DMS114 treated with DMSO at 0.1 percent for 48 hours (cell line): ENCODE data around the gene DPP10.
"Not testable (repeated sequence)": the region's sequence is repeated elsewhere in the genome, so short reads cannot be mapped to it uniquely, and the experiment has no call there.

Source experiments
- DNase-seq: peaks from one replicate; lab custom pipeline; 2025; ENCODE audit not compliant: unreplicated experiment; lab: John Stamatoyannopoulos, UW

DPP10 gene

GRCh38 chr2:115389898-115390565 lies 947.6 kb downstream of the DPP10 start:
- no peak for DNase-seq

GRCh38 chr2:115396579-115396978 lies 954.1 kb downstream of the DPP10 start:
- no peak for DNase-seq

- no peak for DNase-seq
These were observed 958.5 kb downstream of the DPP10 start for GRCh38 chr2:115400940-115401339.

GRCh38 chr2:115412501-115412900 lies 970.1 kb downstream of the DPP10 start:
- DNase-seq = no peak

- DNase-seq = no peak
These were observed 971.4 kb downstream of the DPP10 start for GRCh38 chr2:115413791-115414190.

- DNase-seq = no peak
These were observed 972.0 kb downstream of the DPP10 start for GRCh38 chr2:115414466-115414865.

- DNase-seq = no peak
These were observed 979.7 kb downstream of the DPP10 start for GRCh38 chr2:115422004-115422634.

GRCh38 chr2:115427436-115427835 lies 985.0 kb downstream of the DPP10 start:
- no peak for DNase-seq

GRCh38 chr2:115440746-115441145 lies 998.3 kb downstream of the DPP10 start:
- DNase-seq = not testable (repeated sequence)

- DNase-seq = no peak
These were observed 1001.2 kb downstream of the DPP10 start for GRCh38 chr2:115443539-115444185.

- DNase-seq = no peak
These were observed 1017.6 kb downstream of the DPP10 start for GRCh38 chr2:115460008-115460407.

- DNase-seq = no peak
These were observed 1038.3 kb downstream of the DPP10 start for GRCh38 chr2:115480741-115481140.

GRCh38 chr2:115481842-115482241 lies 1039.4 kb downstream of the DPP10 start:
- no peak for DNase-seq

GRCh38 chr2:115483666-115484065 lies 1041.2 kb downstream of the DPP10 start:
- no peak for DNase-seq

GRCh38 chr2:115484486-115484885 lies 1042.0 kb downstream of the DPP10 start:
- DNase-seq = no peak

- DNase-seq = no peak
These were observed 1042.5 kb downstream of the DPP10 start for GRCh38 chr2:115484983-115485382.

- DNase-seq = no peak
These were observed 1048.8 kb downstream of the DPP10 start for GRCh38 chr2:115491186-115491793.

- no peak for DNase-seq
These were observed 1062.9 kb downstream of the DPP10 start for GRCh38 chr2:115505331-115505730.

GRCh38 chr2:115520727-115521126 lies 1078.3 kb downstream of the DPP10 start:
- DNase-seq = no peak

- DNase-seq = no peak
These were observed 1082.0 kb downstream of the DPP10 start for GRCh38 chr2:115524452-115524851.

GRCh38 chr2:115529627-115530026 lies 1087.2 kb downstream of the DPP10 start:
- DNase-seq = no peak

GRCh38 chr2:115533081-115533480 lies 1090.6 kb downstream of the DPP10 start:
- DNase-seq = no peak
